Loucy (cell line): ENCODE data around the gene TPRX1.

Source experiments
- EZH2phosphoT487 ChIP-seq: fragments of 200-600 bp; IDR thresholded peaks from 2 replicates; pipeline ENCODE4 v1.6.1; 2018; ENCODE audit warnings: antibody characterized with exemption, mild to moderate bottlenecking, moderate library complexity, borderline replicate concordance
- TF ChIP-seq, protein P1 (sequence below): fragments of 200-600 bp; sonication (generic); conservative IDR thresholded peaks from 2 replicates; pipeline ENCODE4 v1.5.1; 2014; ENCODE audit warnings: mild to moderate bottlenecking, antibody characterized with exemption, low read length

DNA sequence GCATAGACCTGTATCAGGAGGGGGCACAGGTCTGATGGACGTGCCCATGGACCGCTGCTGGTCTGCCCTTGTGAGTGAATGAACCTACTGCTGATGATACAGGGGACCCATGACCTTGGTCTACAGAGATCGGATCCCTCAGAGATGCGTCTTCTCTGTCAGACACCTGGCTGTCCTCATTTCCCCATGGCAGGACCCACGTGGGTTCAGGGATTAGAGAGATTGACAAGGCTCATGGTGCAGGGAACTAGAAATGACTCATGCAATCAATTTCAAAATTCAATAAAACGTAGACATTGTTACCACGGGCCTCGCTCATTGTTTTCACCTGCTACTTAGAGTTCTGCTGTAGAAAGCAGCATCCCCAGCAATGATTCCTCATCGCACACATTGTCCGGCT, 962 bp upstream of the TPRX1 start:
- TF ChIP-seq, protein P1, sequence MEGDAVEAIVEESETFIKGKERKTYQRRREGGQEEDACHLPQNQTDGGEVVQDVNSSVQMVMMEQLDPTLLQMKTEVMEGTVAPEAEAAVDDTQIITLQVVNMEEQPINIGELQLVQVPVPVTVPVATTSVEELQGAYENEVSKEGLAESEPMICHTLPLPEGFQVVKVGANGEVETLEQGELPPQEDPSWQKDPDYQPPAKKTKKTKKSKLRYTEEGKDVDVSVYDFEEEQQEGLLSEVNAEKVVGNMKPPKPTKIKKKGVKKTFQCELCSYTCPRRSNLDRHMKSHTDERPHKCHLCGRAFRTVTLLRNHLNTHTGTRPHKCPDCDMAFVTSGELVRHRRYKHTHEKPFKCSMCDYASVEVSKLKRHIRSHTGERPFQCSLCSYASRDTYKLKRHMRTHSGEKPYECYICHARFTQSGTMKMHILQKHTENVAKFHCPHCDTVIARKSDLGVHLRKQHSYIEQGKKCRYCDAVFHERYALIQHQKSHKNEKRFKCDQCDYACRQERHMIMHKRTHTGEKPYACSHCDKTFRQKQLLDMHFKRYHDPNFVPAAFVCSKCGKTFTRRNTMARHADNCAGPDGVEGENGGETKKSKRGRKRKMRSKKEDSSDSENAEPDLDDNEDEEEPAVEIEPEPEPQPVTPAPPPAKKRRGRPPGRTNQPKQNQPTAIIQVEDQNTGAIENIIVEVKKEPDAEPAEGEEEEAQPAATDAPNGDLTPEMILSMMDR: no peak
- TF ChIP-seq EZH2phosphoT487: no peak
